Stimulated activated CD4-positive, alpha-beta T cell treated with anti-CD3 and anti-CD28 coated beads, Interleukin-12 subunit alpha, Interleukin-12 subunit beta, amount 100 ng/mL, for 24 hours (primary cell): Measurements from ENCODE around the gene IP6K1.
"Not testable (repeated sequence)": the region's sequence is repeated elsewhere in the genome, so short reads cannot be mapped to it uniquely, and the experiment has no call there.

Experiments
- DNase-seq, 2 experiments: peaks; one replicate each; pipeline ENCODE4 v3.0.0-alpha.2; 2020; ENCODE audit warnings: low read depth in 2 of 2

IP6K1 gene

DNA sequence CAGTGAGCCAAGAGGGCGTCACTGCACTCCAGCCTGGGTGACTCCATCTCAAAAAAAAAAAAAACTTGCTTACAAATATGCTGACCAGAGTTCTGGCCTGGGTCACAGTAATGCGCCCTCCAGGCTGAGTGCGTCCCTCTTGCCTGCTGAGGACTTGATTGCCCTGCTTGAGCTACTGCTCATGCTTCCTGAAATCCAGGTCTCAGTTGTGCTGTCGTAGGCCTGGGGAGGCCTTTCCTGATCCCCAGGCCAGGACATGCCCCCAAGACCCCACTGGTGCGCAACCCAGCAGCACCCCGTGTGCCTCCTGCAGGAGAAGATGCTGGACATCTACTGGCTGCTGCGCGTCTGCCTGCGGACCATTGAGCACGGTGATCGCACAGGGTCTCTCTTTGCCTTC is 74.2 kb downstream of the IP6K1 start:
- no peak for DNase-seq

DNA sequence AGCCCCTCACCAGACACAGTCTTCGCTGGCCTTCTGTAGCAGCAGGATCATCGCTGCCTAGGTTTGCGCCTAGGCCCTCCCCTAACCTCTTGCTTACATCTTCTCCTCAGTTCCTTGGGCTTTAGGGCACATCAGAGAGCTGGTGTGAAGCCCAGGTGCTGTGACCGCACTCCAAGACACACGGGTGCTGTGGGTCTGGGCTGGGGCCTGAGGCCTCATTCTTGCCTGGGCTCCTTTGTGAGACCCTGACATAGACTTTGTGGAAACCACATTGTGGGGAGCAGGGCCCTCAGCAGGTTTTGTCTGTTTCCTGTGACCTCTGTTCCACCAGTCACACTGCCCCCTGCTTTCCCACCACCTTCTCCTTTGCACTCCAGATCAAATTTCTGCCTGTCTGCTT is 74.9 kb downstream of the IP6K1 start:
- no peak for DNase-seq

DNA sequence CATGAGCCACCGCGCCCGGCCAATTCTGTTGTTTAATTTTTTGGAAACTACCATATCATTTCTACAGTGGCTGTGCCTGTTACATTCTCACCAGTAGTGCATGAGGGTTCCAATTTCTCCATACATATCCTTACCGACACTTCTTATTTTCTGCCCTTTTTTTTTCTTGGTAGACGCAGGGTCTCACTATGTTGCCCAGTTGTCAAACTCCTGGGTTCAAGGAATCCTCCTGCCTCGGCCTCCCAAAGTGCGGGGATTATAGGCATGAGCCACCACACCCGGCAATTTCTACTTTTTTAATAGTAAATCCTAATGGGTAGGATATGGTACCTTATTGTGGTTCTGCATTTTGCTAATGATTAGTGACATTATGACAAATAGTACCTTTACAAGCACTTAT is 76.5 kb downstream of the IP6K1 start:
- no peak for DNase-seq

DNA sequence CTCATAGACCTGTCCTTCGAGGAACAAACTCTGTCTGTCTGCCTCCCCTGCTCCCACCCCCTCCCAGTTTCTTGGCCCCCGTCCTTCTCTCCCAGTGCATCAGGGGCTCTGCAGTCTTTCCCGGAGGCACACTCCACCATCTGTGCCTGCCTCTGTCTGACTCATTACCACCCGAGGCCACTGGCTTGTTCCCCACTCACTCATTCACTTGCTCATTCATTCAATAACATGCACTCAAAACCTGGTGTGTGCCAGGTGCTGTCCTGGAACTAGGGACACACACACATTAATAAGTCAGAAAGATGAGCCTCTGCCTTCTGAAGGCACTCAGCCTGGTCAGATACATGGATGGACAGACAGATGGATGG is 79.2 kb downstream of the IP6K1 start:
- no peak for DNase-seq

DNA sequence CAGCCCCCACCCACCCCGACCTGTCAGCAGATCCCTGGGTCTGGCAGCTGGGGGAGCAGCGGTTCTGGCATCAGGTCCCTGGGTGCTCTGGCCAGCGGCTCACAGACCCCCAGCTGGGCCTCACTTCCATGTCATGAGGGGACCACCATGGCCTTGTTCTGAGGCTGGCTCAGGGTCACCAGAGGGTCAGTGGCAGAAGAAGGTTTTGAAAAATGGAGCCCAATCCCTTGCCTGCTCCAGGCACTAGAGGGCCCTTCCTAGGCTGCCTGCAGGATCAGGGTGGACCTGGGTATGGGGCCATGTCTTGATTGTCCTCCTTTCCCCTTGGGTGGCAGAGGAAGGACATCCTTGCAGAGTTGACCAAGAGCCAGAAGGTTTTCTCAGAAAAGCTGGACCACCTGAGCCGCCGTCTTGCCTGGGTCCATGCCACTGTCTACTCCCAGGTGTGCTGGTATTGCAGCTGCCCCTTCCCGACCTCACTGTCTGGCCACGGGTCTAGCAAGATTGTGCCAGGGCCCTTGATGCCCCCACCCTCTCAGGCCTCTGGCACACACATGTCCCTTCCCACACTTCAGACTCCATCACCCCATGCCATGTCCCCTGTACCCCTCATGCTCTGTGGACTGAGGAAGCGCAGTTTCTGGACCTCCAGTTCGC is 79.8 kb downstream of the IP6K1 start:
- no peak for DNase-seq

DNA sequence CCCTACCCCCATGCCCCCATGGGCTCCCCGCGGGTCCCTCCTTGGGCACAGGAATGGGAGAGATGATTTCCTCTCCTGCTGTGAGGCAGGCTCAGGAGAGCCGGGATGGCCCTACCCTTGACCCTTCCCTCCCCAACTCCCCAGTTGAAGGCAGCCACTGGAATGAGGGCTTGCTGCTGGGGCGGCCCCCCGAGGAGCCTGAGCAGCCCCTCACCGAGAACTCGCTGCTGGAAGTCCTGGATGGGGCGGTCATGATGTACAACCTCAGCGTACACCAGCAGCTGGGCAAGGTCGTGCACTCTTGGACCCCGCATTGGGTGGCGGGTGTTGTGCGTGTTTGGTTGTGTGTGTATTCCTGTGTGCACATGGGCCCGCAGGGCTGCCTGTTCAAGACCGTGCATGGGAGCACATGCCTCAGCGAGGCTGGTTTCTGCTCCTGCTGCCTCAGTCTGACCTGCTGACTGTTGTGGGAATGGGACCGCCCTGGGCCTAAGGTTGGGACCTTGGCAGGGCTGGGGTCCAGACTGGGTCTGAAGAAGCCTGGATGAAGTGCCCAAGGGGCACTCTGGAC is 80.9 kb downstream of the IP6K1 start:
- DNase-seq = no peak

DNA sequence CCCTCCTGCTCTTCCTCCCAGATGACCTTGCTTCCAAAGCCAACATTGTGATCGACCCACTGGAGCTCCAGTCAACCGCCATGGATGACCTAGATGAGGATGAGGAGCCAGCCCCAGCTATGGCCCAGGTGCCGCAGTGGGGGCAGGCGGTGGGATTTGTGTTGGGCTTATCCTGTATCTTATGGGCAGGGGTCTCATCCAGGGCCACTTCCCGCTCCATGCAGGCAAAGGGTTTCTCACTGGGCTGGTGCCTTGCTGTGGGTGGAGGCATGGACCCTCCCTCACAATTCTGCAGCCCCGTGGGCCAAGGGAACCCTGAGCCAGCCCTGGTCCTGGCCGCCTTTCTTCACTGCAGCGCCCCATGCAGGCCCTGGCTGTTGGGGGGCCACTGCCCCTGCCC is 81.7 kb downstream of the IP6K1 start:
- DNase-seq = no peak

DNA sequence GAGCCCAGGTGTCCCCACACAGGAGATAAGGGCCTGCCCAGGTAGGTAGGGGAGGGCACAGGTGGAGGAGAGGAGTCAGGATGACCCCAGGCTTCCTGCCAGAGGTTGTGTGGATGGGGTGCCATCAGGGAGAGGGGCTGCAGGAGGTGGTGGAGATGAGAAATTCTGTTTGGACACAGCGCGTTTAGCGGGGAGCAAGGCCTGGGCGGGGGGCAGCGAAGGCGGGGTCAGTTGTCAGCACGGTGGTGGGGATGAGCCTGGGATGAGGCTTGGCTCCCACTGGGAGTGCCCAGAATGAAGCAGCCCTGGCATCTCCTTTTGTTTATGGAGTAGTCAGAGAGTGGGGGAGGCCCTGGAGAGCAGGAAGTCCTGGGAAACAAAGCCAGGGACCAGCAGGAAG is 82.4 kb downstream of the IP6K1 start:
- DNase-seq = no peak

DNA sequence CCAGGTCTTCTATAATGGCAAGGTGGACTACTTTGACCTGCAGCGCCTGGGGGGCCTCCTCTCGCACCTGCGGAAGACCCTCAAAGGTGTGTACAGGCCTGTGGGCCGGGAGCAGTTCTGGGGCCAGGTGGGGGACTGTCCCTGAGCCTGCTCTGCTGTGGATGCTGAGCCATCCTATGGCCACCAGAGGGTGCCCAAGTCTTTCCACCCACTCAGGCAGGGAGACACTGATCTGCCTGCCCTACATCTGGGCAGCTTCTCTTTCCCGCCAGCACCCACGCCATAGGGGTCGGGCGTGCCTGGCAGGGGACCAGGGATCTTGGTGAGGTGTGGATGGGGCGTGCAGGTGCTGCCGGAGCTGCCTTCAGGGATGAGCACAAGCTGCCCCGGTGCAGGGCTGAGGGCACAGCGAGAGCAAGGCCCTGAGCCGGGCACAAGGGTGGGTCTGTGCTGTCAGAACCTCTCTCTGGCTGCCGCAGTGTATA is 82.9 kb downstream of the IP6K1 start:
- peak in 1 of 2 experiments; percentile 43 for DNase-seq

DNA sequence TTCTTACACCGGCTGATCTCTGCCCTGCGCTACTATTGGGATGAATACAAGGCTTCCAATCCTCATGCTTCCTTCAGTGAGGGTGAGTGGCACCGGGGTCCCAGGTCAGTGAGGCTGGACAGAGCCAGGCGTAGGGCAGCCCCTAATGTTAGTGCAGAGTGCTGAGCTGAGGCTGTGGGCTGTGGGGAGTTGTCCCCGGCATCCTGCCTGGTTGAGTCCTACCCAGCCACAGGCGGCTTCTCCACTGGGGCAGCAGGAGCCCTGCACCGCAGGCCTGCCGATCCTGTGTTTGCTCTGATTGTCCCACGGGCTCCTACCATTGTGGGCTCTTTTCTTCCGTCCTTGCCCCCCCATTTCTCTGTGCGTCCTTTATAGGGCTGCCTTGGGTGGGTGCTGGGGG is 83.7 kb downstream of the IP6K1 start:
- DNase-seq = no peak

DNA sequence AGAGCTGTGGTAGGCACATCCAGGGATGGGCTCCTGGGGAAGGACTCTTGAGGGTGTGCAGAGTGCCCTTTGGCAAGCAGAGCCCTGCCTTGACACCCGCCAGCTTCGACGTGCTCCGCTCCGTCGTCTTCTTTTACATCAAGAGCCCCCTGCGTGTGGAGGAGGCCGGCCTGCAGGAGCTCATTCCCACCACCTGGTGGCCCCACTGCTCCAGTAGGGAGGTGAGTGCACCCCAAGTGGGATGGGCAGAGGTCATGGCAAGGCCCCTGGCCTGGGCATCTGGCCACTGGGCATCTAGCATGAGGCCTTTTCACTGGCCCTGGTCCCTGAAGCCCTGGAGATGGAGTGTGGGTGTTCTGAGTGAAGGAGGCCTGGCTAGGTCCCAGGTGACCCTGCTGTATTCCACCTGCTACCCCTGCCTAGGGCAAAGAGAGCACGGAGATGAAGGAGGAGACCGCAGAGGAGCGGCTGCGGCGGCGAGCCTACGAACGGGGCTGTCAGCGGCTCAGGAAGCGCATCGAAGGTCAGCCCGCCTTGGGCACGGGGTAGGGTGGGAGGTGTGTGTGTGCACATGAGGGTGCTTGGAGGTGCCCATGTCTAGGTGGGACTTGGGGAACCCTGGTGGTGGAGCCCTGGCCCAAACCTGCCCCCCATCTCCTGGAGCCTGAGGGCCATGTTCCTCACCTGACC is 84.8 kb downstream of the IP6K1 start:
- no peak for DNase-seq

DNA sequence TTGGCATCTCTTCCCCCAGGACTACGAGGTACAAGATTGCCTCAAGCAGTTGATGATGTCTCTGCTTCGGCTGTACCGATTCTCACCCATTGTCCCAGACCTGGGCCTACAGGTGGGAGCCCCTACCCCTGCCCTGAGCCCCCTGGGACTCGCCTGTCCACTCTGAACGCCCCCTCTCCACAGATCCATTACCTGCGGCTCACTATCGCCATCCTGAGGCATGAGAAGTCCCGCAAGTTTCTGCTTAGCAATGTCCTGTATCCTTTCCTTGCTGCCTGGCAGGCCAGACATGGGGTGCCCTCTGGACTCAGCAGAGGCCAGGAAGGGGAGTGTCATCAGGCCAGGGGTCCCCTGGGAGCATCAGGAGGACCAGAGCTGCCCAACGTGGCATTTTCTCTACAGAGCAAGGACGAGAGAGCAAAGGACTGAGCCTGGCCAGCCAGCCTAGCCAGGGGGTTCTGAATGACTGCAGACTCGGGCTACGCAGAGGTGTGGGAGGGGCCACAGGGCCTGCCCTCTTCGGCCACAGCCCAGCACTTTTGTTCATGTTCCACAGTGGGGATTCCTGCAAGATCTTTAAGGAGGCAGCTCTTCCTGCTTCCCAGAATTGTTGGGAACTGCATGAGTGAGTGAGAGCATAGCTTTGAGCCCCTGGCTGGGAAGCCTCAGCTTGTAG is 85.8 kb downstream of the IP6K1 start:
- no peak for DNase-seq

DNA sequence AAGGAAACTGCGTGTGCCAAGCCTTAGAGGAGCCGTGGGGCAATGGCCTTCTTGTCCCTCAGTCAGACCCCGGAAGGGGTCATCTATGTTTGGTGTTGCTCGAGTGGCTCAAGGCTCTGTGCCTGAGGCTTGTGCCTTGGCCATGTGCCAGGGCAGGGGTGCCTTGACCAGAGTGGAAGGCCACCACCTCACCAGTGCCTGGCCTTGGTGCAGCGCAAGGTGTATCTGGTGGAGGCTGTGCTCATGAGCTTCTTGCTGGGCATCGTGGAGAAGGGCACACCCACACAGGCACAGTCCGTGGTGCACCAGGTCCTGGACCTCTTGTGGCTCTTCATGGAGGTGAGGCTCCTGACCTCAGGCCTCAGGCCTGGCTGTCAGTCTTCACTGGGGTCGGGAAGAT is 86.3 kb downstream of the IP6K1 start:
- no peak for DNase-seq

DNA sequence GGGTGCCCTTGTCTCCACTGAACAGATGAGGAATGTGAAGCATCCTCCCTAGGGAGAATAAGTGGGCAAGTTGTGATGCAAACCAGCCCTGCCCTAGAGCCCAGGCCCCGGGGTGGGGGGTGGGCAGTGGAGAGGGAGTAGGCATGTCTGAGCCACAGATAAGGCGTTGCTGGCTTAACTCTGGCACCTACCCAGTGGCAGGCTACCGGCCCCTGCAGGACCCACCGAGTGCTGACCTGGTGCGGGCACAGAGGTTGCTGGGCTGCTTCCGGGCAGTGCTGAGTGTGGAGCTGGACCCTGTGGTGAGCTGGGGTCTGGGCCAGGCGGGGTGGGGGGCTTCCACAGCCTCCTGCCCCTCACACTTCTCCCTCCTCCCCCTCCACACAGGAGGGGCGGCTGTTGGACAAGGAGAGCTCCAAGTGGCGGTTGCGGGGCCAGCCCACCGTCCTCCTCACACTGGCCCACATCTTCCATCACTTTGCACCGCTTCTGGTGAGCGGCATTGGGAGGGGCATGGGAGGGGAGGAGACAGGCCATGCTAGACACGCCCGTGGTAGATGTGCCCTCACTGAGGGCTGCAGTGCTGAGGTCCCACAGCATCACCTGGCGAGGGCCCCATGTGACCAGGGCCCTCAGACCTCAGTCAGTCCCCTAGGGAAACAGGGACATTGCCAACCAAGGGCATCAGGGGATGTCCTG is 86.9 kb downstream of the IP6K1 start:
- DNase-seq = no peak

DNA sequence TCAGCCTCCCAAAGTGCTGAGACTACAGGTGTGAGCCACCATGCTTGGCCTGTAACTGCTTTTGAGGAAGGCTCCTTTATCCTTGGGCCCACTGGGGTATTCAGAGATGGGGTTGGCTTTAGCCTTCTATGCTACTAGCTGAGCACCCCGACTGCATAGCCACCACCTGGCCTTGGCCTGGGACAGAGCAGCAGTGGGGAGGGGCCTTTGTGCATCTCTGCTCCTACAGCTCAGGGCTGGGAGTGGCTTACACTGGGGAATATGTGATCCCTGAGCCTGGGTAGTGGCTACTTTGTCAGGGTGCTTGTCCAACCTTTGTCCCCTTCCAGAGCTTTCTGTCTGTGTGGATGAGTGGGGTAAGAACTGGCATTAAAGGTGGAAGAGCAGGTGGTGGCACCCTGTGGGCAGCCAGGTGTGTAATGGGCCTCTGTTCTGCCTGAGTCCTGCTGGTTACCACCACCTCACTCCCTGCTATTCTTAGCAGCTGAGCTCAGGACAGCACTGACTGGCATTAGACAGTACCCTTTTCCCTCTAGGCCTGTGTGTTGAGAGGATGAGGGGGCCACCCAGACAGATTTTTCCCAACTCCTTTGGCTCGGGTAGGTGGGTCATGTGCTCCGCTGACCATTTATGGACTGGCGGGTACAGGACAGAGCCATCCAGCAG is 90.9 kb downstream of the IP6K1 start:
- DNase-seq = not testable (repeated sequence)

DNA sequence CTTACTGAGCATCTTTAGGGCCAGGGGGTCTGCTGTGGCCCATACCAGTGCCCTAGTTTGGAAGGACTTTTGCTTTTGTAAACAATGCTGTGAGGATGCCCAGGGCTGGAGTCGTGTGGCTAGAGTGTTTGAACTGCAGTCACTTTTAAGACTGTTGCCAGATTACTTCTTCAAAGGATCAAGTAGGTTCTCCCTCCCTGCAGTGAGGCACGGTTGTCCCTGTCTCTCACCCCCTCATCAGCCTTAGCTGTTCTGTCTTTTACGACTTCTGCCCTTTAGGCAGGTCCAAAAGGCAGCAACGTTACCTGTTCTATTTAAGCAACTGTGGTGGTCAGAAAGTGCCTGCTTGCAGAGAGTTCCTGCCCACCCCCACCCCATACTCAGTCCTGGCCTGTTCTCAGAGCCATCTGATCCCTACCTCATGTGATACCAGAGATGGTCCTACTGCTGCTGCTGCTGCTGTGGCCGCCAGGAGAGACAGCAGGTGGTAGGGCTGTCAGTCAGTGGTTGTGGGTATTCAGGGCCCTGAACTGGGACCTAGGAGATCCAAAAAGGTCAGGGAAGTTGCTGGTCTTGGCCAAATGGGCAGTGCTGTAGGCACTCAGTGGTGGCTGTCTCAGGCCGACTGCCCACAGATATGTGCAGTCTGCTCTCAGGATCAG is 91.8 kb downstream of the IP6K1 start:
- not testable (repeated sequence) for DNase-seq

DNA sequence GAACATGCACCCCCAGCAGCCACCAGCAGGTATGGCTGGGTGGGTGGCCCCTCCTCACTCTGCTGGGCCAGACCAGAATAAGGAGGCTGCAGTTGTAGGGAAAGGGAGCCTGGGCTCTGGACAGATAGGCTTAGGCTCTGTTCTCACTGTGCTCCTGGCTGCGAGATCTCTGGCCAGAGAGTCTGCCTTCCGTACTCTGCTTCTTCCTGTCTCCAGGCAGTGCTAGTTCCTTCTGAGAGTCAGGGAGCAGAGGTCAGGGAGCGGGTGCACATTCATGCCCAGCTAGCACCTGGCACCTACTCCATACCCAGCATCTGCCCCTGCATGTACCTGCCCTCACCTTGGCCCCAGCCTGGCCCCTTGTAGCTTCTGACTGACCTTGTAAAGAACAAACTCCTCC is 94.9 kb downstream of the IP6K1 start:
- not testable (repeated sequence) for DNase-seq

DNA sequence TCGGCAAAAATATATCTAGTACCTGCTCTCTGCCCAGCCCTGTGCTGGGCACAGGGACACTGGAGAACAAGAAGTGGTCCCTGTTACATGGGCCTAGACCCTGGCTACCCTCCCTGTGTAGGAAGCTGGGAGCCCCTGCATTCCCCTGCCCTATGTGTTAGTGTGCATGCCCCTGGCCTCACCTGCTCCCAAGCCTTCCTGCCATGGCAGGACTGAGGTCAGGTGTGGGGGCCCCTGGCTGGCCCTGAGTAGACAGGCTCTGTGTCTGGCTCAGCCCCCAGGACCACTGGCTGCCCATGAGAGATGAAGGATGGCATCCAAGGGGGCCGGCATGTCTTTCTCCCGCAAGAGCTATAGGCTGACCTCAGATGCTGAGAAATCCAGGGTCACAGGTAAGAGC is 95.5 kb downstream of the IP6K1 start:
- DNase-seq = not testable (repeated sequence)

DNA sequence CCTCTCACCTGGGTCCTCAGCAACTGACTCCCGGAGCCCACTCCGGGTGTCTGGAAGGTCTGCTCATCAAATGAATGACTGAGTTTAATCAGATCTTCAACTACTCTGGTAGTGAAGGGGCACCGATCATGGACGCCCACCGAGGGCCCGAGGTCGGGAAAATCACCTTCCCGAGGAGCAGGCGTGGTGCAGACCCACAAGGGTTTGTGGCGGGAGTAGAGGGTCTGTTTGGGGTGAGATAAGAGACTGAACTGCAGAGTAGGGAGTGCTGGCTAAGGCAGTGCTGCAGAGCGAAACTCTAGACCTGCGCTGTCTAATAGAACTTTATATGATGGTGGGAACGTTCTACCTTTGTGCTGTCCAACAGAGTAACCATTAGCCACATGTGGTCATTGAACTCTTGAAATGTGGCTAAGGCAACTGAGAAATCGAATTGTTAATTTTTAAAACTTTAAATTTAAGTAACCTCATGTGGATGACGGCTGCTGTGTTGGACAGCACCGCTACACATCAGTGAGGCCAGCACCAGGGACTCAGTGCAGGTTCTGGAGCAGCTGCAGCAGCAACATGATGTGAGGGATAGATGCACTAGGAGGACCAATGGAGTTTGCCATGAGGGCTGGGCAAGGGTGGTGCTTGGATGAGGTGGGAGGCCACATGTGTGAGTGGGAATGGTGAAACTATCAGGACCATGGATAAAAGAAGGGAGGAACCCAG is 96.3 kb downstream of the IP6K1 start:
- DNase-seq = not testable (repeated sequence)
